ENCODE measurements around the gene SAMSN1. TPM values are rescaled to one million over a fixed set of nuclear protein-coding genes. Genes with fewer than 3 reads are reported as not detected.

The SAMSN1 gene
- total RNA-seq, result 1.0 TPM
- long read RNA-seq, result 0 reads

DNA sequence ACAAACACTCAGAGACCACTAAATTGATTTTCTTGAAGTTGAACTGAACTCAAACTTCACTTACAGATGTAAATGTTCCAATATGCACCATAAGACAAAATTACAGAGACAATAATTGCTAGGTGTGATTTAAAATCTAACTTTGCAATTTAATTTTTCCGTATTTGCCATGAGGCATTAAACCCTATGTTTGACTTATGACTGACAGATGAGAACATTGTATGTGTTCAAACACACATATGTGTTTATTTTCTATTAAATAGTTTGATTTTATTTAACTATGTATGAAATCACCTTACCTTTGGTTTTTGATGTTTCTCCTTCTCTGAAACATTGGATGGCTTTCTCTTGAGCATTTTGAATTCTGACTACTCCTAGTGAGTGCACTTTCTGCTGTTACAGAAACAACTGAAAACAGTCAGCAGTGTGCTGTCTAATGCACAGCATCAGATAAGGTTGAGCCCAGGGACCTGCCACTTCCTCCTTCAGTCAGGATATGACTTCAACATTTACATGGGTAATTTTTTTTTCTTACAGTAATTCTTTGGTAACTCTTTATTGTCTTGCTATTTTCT, at the start of gene SAMSN1:
Gene SAMSN1 (minus strand): TSS at position 410 of the 575 bp plus-strand sequence. CDS start 54 bp downstream, at position 356.
- no peaks in the 10 kb centered on the region for H3K27me3 ChIP-seq (ENCODE audit: low read depth)
- H3K36me3 ChIP-seq, result no peaks in the 10 kb centered on the region
- peak within 1 kb of the TSS; percentile 24 for H3K4me3 ChIP-seq
- intact Hi-C loops (cut with micrococcal nuclease), result loop anchor here (2.0 kb wide), 1 partner anchor 17 kb away; no protein-coding TSS in a partner anchor
- TF ChIP-seq, protein P1, sequence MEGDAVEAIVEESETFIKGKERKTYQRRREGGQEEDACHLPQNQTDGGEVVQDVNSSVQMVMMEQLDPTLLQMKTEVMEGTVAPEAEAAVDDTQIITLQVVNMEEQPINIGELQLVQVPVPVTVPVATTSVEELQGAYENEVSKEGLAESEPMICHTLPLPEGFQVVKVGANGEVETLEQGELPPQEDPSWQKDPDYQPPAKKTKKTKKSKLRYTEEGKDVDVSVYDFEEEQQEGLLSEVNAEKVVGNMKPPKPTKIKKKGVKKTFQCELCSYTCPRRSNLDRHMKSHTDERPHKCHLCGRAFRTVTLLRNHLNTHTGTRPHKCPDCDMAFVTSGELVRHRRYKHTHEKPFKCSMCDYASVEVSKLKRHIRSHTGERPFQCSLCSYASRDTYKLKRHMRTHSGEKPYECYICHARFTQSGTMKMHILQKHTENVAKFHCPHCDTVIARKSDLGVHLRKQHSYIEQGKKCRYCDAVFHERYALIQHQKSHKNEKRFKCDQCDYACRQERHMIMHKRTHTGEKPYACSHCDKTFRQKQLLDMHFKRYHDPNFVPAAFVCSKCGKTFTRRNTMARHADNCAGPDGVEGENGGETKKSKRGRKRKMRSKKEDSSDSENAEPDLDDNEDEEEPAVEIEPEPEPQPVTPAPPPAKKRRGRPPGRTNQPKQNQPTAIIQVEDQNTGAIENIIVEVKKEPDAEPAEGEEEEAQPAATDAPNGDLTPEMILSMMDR (IDR thresholded peaks at IDR 0.05; ENCODE audit: borderline replicate concordance), result no peak
- H3K4me1 ChIP-seq, result no peaks in the 10 kb centered on the region
- H3K9me3 ChIP-seq (replicated peaks), result no peaks in the 10 kb centered on the region
- no peak for DNase-seq
- peak within 1 kb of the TSS; percentile 11 for H3K27ac ChIP-seq (replicated peaks)

DNA sequence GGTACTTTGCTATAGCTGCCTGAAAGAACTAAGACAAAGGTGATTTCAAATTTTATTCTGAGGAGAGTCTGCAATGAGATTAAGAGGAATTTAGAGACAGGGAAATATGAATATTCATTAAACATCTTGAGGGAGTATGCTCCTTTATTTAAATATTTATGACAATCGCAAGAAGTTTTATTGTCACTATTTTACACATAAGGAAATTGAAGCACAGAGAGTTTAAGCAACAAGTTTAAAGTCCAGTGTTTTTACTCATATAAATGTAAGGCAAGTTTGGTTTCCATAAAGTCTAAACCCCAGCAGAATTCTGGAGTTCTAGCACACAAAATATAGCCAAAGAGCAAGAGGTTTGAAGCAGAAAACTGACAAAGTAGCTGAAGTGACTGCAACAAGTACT, 49.3 kb upstream of the SAMSN1 start:
- Histone ChIP-seq H3K27me3 (ENCODE audit: low read depth) (no peaks in the 10 kb centered on the region), H3K9me3 (replicated peaks) (peaks cover 26% of the 10 kb centered on the region), H3K27ac (replicated peaks) (no peak overlapping the region), H3K36me3 (no peaks in the 10 kb centered on the region), H3K4me3 (no peak overlapping the region), H3K4me1 (no peaks in the 10 kb centered on the region)
- intact Hi-C loops (cut with micrococcal nuclease), result no loop called here
- DNase-seq, result no peak
- TF ChIP-seq, protein P1 (IDR thresholded peaks at IDR 0.05; ENCODE audit: borderline replicate concordance), result no peak

DNA sequence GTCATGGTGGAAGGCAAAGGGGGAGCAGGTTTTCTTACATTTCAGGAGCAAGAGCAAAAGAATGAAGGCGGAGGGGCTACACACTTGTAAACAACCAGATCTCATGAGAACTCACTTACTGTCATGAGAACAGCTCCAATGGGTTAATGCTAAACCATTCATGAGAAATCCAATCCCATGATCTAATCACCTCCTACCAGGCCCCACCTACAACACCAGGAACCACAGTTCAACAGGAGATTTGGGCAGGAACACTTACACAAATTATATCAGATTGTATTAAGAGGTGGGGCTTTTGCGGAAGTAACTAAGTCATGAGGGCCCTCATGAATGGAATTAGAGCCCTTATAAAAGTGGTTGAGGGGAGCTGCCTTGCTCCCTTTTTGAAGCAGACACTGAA, 48.9 kb upstream of the SAMSN1 start:
- no peak overlapping the region for H3K4me3 ChIP-seq
- no peaks in the 10 kb centered on the region for H3K27me3 ChIP-seq (ENCODE audit: low read depth)
- no peaks in the 10 kb centered on the region for H3K4me1 ChIP-seq
- intact Hi-C loops (cut with micrococcal nuclease), result no loop called here
- TF ChIP-seq, protein P1 (IDR thresholded peaks at IDR 0.05; ENCODE audit: borderline replicate concordance), result no peak
- H3K9me3 ChIP-seq (replicated peaks), result peaks cover 26% of the 10 kb centered on the region
- DNase-seq, result no peak
- H3K27ac ChIP-seq (replicated peaks), result no peak overlapping the region
- no peaks in the 10 kb centered on the region for H3K36me3 ChIP-seq

DNA sequence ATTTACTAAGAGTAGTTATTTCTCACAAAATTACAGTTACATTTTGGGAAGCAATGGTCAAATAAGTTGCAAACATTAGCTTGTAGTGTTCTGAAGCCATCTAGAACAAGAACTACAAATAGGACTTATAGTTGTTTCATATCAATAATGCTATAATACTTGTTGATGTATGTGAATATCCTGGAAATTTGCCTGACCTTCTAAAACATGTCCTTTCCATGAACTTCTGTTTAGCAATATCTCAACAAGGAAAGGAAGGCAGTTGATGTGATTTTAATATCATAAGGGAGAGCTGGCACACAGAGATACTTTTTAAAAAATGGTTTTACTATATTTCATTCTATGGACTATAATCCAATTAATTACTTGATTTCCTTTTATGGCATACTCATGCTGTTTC, 47.1 kb upstream of the SAMSN1 start:
- H3K36me3 ChIP-seq, result no peaks in the 10 kb centered on the region
- no peak for DNase-seq
- no peak overlapping the region for H3K27ac ChIP-seq (replicated peaks)
- no peaks in the 10 kb centered on the region for H3K27me3 ChIP-seq (ENCODE audit: low read depth)
- no peaks in the 10 kb centered on the region for H3K4me1 ChIP-seq
- intact Hi-C loops (cut with micrococcal nuclease), result no loop called here
- TF ChIP-seq, protein P1 (IDR thresholded peaks at IDR 0.05; ENCODE audit: borderline replicate concordance), result no peak
- H3K9me3 ChIP-seq (replicated peaks), result peaks cover 26% of the 10 kb centered on the region
- H3K4me3 ChIP-seq, result no peak overlapping the region

DNA sequence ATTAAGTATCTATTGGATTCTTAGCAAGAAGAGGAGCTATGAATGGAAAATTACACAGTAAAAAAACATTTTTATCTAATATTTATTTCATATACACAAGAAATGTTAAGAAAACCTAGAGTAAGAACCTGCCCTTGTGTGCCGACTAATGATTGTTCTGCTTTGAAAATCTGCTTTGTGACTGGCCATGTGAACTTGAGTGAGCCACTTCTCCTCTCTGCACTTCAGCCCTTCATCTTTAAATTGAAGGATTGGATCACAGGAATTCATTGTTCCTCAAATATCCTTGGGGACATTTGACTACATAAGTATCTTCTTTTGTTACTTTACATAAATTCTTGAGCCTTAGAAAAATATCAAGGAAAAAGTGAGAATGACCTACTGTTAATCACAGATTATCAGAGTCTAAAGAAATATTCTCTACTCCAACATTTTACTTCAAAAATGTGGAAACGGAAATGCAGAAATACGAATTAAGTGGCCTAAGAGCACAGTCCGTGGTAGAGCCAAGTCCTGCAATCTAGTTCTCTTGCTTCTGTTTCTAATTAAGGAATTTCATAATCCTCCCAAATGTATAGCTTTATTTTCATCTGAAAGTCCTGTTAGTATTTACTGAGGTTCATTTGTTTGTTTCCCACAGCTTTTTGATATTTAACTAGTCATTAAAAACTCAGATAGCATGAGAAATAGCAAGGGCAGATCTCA, 46.3 kb upstream of the SAMSN1 start:
- Histone ChIP-seq H3K27ac (replicated peaks) (no peak overlapping the region), H3K9me3 (replicated peaks) (peaks cover 24% of the 10 kb centered on the region), H3K27me3 (ENCODE audit: low read depth) (no peaks in the 10 kb centered on the region), H3K4me3 (no peak overlapping the region), H3K36me3 (no peaks in the 10 kb centered on the region), H3K4me1 (no peaks in the 10 kb centered on the region)
- no peak for DNase-seq
- TF ChIP-seq, protein P1 (IDR thresholded peaks at IDR 0.05; ENCODE audit: borderline replicate concordance), result no peak
- intact Hi-C loops (cut with micrococcal nuclease), result no loop called here

Measured in left ventricle myocardium inferior (tissue), 1 donor.